Measurements from ENCODE around the gene HSPA6.
"Not testable (repeated sequence)": the region's sequence is repeated elsewhere in the genome, so short reads cannot be mapped to it uniquely, and the experiment has no call there.

DNA sequence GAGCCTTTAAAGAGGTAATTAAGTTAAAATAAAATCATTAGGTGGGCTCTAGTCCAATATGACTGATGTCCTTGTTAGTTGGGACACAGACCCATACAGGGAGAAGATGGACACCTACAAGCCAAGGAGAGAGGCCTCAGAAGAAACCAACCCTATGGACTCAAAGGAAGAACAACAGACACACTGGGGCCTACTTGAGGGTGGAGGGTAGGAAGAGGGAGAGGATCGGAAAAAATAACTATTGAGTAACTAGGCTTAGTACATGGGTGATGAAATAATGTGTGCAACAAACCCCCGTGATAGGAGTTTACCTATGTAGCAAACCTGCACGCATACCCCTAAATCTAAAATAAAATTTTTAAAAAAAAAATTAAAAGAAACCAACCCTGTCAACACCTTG, 30.0 kb downstream of the HSPA6 start:
- TF ChIP-seq, protein P1, sequence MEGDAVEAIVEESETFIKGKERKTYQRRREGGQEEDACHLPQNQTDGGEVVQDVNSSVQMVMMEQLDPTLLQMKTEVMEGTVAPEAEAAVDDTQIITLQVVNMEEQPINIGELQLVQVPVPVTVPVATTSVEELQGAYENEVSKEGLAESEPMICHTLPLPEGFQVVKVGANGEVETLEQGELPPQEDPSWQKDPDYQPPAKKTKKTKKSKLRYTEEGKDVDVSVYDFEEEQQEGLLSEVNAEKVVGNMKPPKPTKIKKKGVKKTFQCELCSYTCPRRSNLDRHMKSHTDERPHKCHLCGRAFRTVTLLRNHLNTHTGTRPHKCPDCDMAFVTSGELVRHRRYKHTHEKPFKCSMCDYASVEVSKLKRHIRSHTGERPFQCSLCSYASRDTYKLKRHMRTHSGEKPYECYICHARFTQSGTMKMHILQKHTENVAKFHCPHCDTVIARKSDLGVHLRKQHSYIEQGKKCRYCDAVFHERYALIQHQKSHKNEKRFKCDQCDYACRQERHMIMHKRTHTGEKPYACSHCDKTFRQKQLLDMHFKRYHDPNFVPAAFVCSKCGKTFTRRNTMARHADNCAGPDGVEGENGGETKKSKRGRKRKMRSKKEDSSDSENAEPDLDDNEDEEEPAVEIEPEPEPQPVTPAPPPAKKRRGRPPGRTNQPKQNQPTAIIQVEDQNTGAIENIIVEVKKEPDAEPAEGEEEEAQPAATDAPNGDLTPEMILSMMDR (IDR thresholded peaks at IDR 0.05), result not testable (repeated sequence)
- TF ChIP-seq POLR2A, POLR2AphosphoS5 (IDR thresholded peaks at IDR 0.05): not testable (repeated sequence)
